Keratinocyte (primary cell): Measurements from ENCODE around the gene CHD2. TPM values are rescaled to one million over a fixed set of nuclear protein-coding genes. Genes with fewer than 3 reads are reported as not detected.

ENCODE experiments used
- DNase-seq: peaks from one replicate; pipeline ENCODE4 v3.0.0-alpha.2; 2011; ENCODE audit warnings: low read depth, missing footprints, low spot score
- FAIRE-seq: peaks from 2 replicates; lab custom pipeline; 2011; peaks lifted over from hg19 to GRCh38; lab: Jason Lieb, UNC
- H2AFZ ChIP-seq: 2 replicates; pipeline ENCODE4 v1.6.0; 2012; ENCODE audit warnings: low read length, control low read depth, inconsistent platforms; ENCODE audit not compliant: control insufficient read depth
- H3K27ac ChIP-seq: 2 replicates; pipeline ENCODE4 v1.5.1; 2011; ENCODE audit warnings: low read length; ENCODE audit not compliant: control insufficient read depth, insufficient read depth
- H3K27me3 ChIP-seq: 3 replicates; pipeline ENCODE4 v1.6.0; 2011; ENCODE audit warnings: low read length; ENCODE audit not compliant: control insufficient read depth, insufficient read depth; ENCODE audit errors: extremely low read depth
- H3K36me3 ChIP-seq, 2 experiments: 2 replicates in 1 of 2; 3 replicates in 1 of 2; pipeline ENCODE4 v1.5.1; 2011; ENCODE audit warnings: low read length in 2 of 2, mild to moderate bottlenecking in 1 of 2; ENCODE audit not compliant: control insufficient read depth in 2 of 2, insufficient read depth in 2 of 2; ENCODE audit errors: extremely low read depth in 1 of 2
- H3K4me1 ChIP-seq: 3 replicates; pipeline ENCODE4 v1.5.1; 2011; ENCODE audit warnings: low read length; ENCODE audit not compliant: control insufficient read depth, insufficient read depth; ENCODE audit errors: extremely low read depth
- H3K4me2 ChIP-seq: 3 replicates; pipeline ENCODE4 v1.6.0; 2011; ENCODE audit warnings: low read depth, low read length; ENCODE audit not compliant: control insufficient read depth, insufficient read depth; ENCODE audit errors: extremely low read depth
- H3K4me3 ChIP-seq, 3 experiments: fragments of 200-600 bp in 1 of 3; sonication (generic) in 1 of 3; 2 replicates in 2 of 3; 3 replicates in 1 of 3; pipeline ENCODE4 v1.5.1; 2011 to 2016; ENCODE audit warnings: low read length in 3 of 3, mild to moderate bottlenecking in 3 of 3, control low read depth in 2 of 3, inconsistent platforms in 1 of 3, low read depth in 1 of 3, mixed read lengths in 1 of 3, mixed run types in 1 of 3, moderate library complexity in 1 of 3; ENCODE audit not compliant: control insufficient read depth in 2 of 3, insufficient read depth in 2 of 3; ENCODE audit errors: extremely low read depth in 1 of 3
- H3K79me2 ChIP-seq: 2 replicates; pipeline ENCODE4 v1.6.0; 2012; ENCODE audit warnings: low read length; ENCODE audit not compliant: control insufficient read depth, insufficient read depth
- H3K9ac ChIP-seq: 3 replicates; pipeline ENCODE4 v1.6.0; 2011; ENCODE audit warnings: low read length; ENCODE audit not compliant: control insufficient read depth, insufficient read depth; ENCODE audit errors: extremely low read depth
- H3K9me1 ChIP-seq: 3 replicates; pipeline ENCODE4 v1.6.0; 2011; ENCODE audit warnings: low read length; ENCODE audit not compliant: control insufficient read depth, insufficient read depth; ENCODE audit errors: extremely low read depth
- H3K9me3 ChIP-seq: 2 replicates; pipeline ENCODE4 v1.5.1; 2012; ENCODE audit warnings: low read depth, low read length; ENCODE audit not compliant: control insufficient read depth
- H4K20me1 ChIP-seq: 3 replicates; pipeline ENCODE4 v1.6.0; 2011; ENCODE audit warnings: low read length; ENCODE audit not compliant: control insufficient read depth, insufficient read depth; ENCODE audit errors: extremely low read depth
- EZH2 ChIP-seq: IDR thresholded peaks from one replicate; pipeline ENCODE4 v1.6.1; 2012; ENCODE audit warnings: inconsistent platforms, mild to moderate bottlenecking, low read length, moderate library complexity
- dilution Hi-C: fragments of 300-500 bp; cut with MboI; formaldehyde crosslinking; loops from one replicate; pipeline ENCODE4 v1.7.0; 2020; ENCODE audit warnings: low sequenced_read_pairs; ENCODE audit not compliant: extremely low pct_ligation_motif_present
- polyA plus RNA-seq, 5 experiments: library from polyadenylated mRNA; depleted of rRNA in 3 of 5; stranded (reverse) in 3 of 5; stranded (forward) in 1 of 5; unstranded in 1 of 5; fragments of >200 nt; gene quantifications; 1 replicate in 1 of 5; 2 replicates in 3 of 5; 3 replicates in 1 of 5; pipeline versions ENCODE4 v1.2.1 to v1.2.3, GENCODE V29; 2011 to 2012; ENCODE audit warnings: missing spikeins in 2 of 5, low read depth in 1 of 5, low replicate concordance in 1 of 5
- TF ChIP-seq, protein P1 (sequence below), 3 experiments: IDR thresholded peaks in 1 of 3; conservative IDR thresholded peaks in 1 of 3; optimal IDR thresholded peaks in 1 of 3; 2 replicates in 2 of 3; 3 replicates in 1 of 3; pipeline versions ENCODE3 to v1.5.1; 2011; ENCODE audit warnings: low read length in 3 of 3, mild to moderate bottlenecking in 3 of 3, moderate library complexity in 2 of 3, control low read depth in 1 of 3, inconsistent platforms in 1 of 3; ENCODE audit not compliant: insufficient read depth in 2 of 3; ENCODE audit errors: extremely low read depth in 1 of 3

Gene CHD2
- polyA plus RNA-seq, 1 donor (not counting 4 experiments of a cell fraction or from before 2014, with no cell fraction given), result 62.0 TPM

DNA sequence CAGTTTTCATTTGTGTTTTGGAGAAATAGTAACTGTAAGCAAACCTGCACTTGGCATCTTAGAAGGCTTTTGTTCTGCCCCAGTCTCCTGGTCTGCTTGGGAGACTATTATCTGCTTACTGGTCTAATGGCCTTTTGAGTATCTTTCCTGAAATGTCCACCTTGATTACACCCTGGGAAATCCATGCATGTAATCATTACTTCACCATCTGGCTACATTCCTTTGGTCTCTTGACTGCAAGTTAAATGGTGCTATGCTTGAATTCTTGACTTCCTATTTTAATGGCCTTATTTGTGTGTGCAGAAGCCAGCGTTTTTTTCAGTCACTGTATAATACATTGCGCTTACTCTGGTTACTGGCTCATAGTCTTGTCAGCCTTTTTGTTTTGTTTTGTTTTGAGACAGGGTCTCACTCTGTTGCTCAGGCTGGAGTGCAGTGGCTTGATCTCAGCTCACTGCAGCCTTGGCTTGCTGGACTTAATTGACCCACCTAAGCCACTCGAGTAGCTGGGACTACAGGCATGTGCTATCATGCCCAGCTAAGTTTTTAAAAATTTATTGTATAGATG, 30.0 kb downstream of the CHD2 start:
- no peak for TF ChIP-seq EZH2
- TF ChIP-seq, protein P1, sequence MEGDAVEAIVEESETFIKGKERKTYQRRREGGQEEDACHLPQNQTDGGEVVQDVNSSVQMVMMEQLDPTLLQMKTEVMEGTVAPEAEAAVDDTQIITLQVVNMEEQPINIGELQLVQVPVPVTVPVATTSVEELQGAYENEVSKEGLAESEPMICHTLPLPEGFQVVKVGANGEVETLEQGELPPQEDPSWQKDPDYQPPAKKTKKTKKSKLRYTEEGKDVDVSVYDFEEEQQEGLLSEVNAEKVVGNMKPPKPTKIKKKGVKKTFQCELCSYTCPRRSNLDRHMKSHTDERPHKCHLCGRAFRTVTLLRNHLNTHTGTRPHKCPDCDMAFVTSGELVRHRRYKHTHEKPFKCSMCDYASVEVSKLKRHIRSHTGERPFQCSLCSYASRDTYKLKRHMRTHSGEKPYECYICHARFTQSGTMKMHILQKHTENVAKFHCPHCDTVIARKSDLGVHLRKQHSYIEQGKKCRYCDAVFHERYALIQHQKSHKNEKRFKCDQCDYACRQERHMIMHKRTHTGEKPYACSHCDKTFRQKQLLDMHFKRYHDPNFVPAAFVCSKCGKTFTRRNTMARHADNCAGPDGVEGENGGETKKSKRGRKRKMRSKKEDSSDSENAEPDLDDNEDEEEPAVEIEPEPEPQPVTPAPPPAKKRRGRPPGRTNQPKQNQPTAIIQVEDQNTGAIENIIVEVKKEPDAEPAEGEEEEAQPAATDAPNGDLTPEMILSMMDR (optimal IDR thresholded peaks at IDR 0.05 in 1 of 3, IDR thresholded peaks at IDR 0.05 in 1 of 3, conservative IDR thresholded peaks at IDR 0.05 in 1 of 3; ENCODE audit: extremely low read depth in 1 of 3, insufficient read depth in 2 of 3, low read length in 3 of 3), result no peak
- Histone ChIP-seq H4K20me1 (peaks cover 8% of the 10 kb centered on the region), H3K27ac (no peak overlapping the region), H2AFZ (no peak overlapping the region), H3K36me3 (peaks cover 38 to 58% of the 10 kb centered on the region in 2 experiments), H3K79me2 (peaks cover 77% of the 10 kb centered on the region), H3K27me3 (no peaks in the 10 kb centered on the region), H3K9me3 (no peaks in the 10 kb centered on the region), H3K4me2 (no peak overlapping the region), H3K9ac (no peak overlapping the region), H3K4me3 (no peak overlapping the region), H3K9me1 (no peaks in the 10 kb centered on the region), H3K4me1 (peaks cover 9% of the 10 kb centered on the region)
- no peak for DNase-seq
- FAIRE-seq, result no peak
- dilution Hi-C loops, result no loop called here

DNA sequence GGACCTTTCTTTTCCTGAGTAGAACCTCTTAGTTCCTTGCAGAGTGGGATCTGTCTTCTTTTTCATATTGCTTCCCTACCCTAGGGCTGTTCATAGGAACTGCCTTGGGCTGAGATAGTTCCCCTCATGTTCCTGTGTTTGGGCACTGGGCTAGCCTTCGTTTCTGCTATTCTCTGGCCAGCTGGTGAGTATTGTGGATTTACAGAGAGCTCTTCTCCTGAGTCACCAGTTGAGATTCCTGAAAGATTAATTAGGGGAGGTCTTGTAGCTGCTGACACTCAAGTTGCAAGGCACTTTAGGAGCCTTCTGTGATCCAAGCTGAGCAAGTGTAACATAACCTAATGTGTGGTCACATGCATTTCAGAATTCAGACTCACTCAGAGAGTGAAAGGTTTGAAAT, 30.7 kb downstream of the CHD2 start:
- Histone ChIP-seq H3K9me3 (no peaks in the 10 kb centered on the region), H3K36me3 (peaks cover 38 to 57% of the 10 kb centered on the region in 2 experiments), H2AFZ (no peak overlapping the region), H3K4me1 (peaks cover 9% of the 10 kb centered on the region), H3K9me1 (no peaks in the 10 kb centered on the region), H3K79me2 (peaks cover 76% of the 10 kb centered on the region), H3K9ac (no peak overlapping the region), H3K27ac (no peak overlapping the region), H4K20me1 (peaks cover 8% of the 10 kb centered on the region), H3K4me2 (no peak overlapping the region), H3K4me3 (no peak overlapping the region), H3K27me3 (no peaks in the 10 kb centered on the region)
- TF ChIP-seq, protein P1 (optimal IDR thresholded peaks at IDR 0.05 in 1 of 3, IDR thresholded peaks at IDR 0.05 in 1 of 3, conservative IDR thresholded peaks at IDR 0.05 in 1 of 3; ENCODE audit: extremely low read depth in 1 of 3, insufficient read depth in 2 of 3, low read length in 3 of 3), result no peak
- TF ChIP-seq EZH2, result no peak
- FAIRE-seq (no peak), DNase-seq (no peak)
- dilution Hi-C loops, result no loop called here
